PFSK-1 (cell line): Measurements from ENCODE around the gene DNER.

Source experiments
- FOXP2 ChIP-seq: optimal IDR thresholded peaks from 2 replicates; pipeline ENCODE3; 2011; ENCODE audit warnings: borderline replicate concordance, control low read depth, inconsistent platforms; ENCODE audit not compliant: insufficient read depth; ENCODE audit errors: extremely low read length, extremely low read depth
- POLR2AphosphoS5 ChIP-seq: IDR thresholded peaks from 2 replicates; pipeline ENCODE4 v1.6.1; 2012; ENCODE audit warnings: low read depth, mild to moderate bottlenecking, control low read depth, low read length, moderate library complexity
- SIN3A ChIP-seq: IDR thresholded peaks from 2 replicates; pipeline ENCODE4 v1.6.1; 2012; ENCODE audit warnings: mild to moderate bottlenecking, low read length, moderate library complexity, borderline replicate concordance; ENCODE audit not compliant: insufficient read depth
- TAF1 ChIP-seq: IDR thresholded peaks from 2 replicates; pipeline ENCODE4 v1.6.1; 2012; ENCODE audit warnings: low read length, control low read depth, borderline replicate concordance; ENCODE audit not compliant: insufficient read depth
- TF ChIP-seq, protein P1 (sequence below), 2 experiments: IDR thresholded peaks; 2 replicates each; pipeline versions ENCODE4 v1.6.1 to v1.8.0; 2011 to 2012; ENCODE audit warnings: low read depth in 2 of 2, low read length in 2 of 2, control low read depth in 1 of 2, inconsistent platforms in 1 of 2, mild to moderate bottlenecking in 1 of 2, moderate library complexity in 1 of 2; ENCODE audit not compliant: insufficient read depth in 1 of 2

The DNER gene

DNA sequence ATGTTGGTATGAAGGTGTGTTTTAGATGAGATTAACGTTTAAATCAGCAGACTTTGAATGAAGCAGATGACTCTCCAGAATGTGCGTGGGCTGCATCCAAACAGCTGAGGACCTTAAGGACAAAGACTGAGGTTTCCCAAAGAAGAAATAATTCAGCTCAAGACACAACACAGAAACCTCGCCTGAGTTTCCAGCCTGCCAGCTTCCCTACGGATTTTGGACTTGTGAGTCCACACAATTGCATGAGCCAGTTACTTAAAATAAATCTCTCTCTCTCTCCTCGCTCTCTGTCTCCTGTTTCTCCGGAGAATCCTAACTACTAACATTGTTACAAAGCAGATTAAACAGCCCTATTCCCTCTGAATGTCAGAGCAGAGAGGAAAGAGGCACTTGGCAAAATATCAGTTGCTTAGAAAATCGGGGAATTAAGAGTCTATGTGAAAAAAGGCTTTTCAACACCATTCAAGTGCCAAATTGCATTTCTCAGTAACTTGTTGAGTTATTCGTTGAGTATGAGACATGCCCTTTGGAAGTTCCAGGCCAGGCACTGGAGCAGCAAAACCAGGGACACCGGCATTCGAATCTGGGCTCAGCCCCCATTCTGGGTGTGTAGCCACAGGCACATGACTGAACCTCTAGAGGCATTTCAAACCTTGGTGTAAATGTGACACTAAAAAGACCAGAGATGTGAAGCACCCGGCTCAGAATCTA lies 268.7 kb downstream of the DNER start:
- TF ChIP-seq POLR2AphosphoS5 (no peak), TAF1 (no peak), SIN3A (no peak), FOXP2 (no peak)

DNA sequence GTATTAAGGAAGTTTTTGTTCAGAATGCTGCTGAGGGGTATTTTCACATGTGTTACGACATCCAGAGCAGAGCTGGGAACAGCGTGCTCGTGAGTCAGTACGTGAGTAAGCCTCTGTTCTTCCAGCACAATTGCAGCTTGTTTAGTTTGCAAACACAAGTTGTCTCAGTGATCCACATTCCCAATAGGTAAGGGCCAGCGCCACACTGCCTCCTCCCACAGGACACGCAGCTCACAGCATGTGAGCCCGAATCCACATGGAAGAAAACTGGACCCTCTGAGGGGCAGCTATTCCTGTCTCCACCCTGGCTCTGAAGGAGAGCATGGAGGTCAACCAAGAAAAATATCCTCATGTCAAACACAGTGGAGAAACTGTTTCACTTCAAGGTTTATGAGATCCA lies 269.3 kb downstream of the DNER start:
- TF ChIP-seq POLR2AphosphoS5: no peak
- TF ChIP-seq SIN3A: no peak
- TF ChIP-seq TAF1: no peak
- TF ChIP-seq, protein P1, sequence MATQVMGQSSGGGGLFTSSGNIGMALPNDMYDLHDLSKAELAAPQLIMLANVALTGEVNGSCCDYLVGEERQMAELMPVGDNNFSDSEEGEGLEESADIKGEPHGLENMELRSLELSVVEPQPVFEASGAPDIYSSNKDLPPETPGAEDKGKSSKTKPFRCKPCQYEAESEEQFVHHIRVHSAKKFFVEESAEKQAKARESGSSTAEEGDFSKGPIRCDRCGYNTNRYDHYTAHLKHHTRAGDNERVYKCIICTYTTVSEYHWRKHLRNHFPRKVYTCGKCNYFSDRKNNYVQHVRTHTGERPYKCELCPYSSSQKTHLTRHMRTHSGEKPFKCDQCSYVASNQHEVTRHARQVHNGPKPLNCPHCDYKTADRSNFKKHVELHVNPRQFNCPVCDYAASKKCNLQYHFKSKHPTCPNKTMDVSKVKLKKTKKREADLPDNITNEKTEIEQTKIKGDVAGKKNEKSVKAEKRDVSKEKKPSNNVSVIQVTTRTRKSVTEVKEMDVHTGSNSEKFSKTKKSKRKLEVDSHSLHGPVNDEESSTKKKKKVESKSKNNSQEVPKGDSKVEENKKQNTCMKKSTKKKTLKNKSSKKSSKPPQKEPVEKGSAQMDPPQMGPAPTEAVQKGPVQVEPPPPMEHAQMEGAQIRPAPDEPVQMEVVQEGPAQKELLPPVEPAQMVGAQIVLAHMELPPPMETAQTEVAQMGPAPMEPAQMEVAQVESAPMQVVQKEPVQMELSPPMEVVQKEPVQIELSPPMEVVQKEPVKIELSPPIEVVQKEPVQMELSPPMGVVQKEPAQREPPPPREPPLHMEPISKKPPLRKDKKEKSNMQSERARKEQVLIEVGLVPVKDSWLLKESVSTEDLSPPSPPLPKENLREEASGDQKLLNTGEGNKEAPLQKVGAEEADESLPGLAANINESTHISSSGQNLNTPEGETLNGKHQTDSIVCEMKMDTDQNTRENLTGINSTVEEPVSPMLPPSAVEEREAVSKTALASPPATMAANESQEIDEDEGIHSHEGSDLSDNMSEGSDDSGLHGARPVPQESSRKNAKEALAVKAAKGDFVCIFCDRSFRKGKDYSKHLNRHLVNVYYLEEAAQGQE (IDR thresholded peaks at IDR 0.05; ENCODE audit: insufficient read depth in 1 of 2, low read depth in 2 of 2, low read length in 2 of 2): no peak
- TF ChIP-seq FOXP2: no peak

DNA sequence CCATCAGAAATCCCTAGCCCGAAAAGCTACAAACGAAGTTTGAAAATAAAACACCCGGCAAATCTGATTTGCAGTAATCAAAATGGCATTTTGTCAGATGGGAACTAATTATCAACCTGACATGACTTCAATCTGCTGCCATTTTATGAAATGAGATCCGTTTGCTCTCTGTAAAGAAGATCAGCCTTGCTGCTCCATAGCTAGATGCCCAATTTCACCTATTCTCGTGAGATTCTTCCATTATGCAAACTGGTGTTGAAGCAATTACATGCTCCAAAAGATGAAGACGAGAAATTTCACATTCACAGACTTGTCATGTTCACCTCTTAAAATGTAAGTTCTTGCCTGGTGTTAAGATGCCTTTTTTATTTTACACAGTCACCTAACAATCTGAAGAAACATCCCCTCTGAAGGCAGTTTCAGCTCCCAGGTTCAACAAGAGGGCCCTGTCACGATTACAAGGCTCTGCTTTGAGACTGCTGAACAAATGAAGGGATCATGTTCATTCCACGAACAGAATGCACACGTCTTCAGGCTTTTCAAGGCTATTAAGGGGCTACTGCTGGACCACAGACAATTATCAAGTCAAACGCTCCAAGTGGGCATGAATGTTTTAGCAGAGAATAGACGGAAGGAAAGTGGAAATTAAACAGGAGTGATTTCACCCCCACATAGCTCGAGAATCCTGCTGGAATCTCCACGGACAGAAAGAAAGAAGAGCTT lies 270.6 kb downstream of the DNER start:
- TF ChIP-seq FOXP2 (no peak), SIN3A (no peak), POLR2AphosphoS5 (no peak), TAF1 (no peak)
- TF ChIP-seq, protein P1 (IDR thresholded peaks at IDR 0.05; ENCODE audit: insufficient read depth in 1 of 2, low read depth in 2 of 2, low read length in 2 of 2): no peak

DNA sequence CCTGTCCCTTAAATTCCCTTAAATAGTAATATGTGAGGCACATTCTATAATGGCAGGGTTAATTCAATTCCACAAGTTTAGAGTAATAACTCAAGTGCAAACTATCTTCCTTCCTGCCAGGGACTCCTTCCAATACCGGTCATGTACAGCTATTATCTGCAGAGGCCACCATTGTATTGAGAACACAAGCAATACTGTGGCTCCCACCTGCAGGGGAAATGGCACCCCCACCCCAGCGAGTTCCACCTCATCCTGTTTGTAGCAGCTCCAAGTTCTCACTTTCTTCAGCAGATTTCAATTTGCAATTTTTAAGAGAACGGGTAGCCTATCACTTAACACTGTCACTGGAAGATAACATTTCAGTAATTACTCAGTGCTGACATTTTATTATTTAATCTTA lies 271.2 kb downstream of the DNER start:
- TF ChIP-seq, protein P1 (IDR thresholded peaks at IDR 0.05; ENCODE audit: insufficient read depth in 1 of 2, low read depth in 2 of 2, low read length in 2 of 2): no peak
- TF ChIP-seq FOXP2 (no peak), TAF1 (no peak), SIN3A (no peak), POLR2AphosphoS5 (no peak)

DNA sequence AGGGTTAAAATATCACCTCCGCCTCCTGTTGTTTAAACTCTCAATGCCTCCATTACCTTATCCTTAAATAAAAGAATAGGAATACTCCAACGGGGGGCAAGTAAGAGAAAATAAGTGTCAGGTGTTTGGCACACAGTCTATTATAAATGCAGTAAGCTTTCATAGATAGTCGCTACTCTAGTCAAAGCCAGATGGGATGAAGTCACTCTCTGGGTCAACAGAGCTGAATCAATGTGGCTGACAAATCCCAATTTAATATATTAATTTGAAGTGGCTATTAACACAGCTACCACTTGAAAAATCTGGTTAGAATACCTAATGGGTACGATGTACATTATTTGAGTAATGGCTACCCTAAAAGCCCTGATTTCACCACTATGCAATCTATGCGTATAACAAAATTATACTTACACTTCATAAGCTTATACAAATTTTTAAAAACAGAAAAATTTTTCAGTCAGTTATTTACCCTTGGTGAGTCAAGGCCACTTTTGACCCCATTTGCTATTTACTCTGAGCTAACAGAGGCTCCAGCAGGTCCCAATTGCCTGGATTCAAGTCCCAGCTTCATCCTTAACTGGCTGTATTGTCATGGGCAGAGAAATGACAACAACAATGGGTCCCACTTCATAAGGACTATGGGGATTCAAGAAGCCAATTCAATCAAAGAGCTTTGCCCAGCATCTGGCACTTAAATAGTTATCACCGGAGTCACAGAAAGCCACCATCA lies 275.8 kb downstream of the DNER start:
- TF ChIP-seq POLR2AphosphoS5: no peak

DNA sequence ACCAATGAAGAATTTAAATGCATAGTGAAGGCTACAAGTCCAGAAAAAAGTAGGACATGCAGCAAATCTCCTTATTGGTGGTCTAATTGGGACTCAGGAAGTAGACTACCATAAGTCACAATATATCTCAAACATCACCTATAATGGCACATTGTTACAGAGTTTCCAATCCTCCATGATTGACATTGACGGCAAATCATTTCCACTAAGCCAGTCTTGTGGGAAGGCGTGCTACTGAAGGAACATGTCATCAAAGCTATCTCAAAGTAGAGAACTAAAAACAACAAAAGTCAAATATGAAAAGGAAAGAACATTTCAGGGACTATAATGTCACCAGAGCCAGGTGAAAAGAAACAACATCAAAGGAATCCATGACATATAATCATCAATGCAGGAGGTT lies 276.9 kb downstream of the DNER start:
- TF ChIP-seq POLR2AphosphoS5 (no peak), FOXP2 (no peak), SIN3A (no peak), TAF1 (no peak)
- TF ChIP-seq, protein P1 (IDR thresholded peaks at IDR 0.05; ENCODE audit: insufficient read depth in 1 of 2, low read depth in 2 of 2, low read length in 2 of 2): no peak
